Stomach (tissue), 9 donors: ENCODE results near the gene CDRT4. TPM values are rescaled to one million over a fixed set of nuclear protein-coding genes. Genes with fewer than 3 reads are reported as not detected.

ENCODE experiments used
- DNase-seq, 2 donors: peaks; one replicate each; pipeline versions ENCODE4 v3.0.0 to v3.0.0-alpha.2; 2013 to 2019
- H3K27ac ChIP-seq, 5 donors: fragments of 200-600 bp in 4 of 5; sonication (generic) in 4 of 5; one replicate each; pipeline ENCODE4 v1.5.1; 2013 to 2019; ENCODE audit warnings: mild to moderate bottlenecking in 1 of 5, moderate library complexity in 1 of 5
- H3K27me3 ChIP-seq, 3 donors: fragments of 200-600 bp; sonication (generic); one replicate each; pipeline ENCODE4 v1.5.1; 2017 to 2019; ENCODE audit warnings: mixed run types in 1 of 3
- H3K36me3 ChIP-seq, 4 donors: fragments of 200-600 bp; sonication (generic); 1 replicate in 3 of 4; 2 replicates in 1 of 4; pipeline ENCODE4 v1.5.1; 2016 to 2019
- H3K4me1 ChIP-seq, 4 donors: fragments of 200-600 bp; sonication (generic); one replicate each; pipeline ENCODE4 v1.5.1; 2016 to 2019
- H3K4me3 ChIP-seq, 4 donors: fragments of 200-600 bp; sonication (generic) in 3 of 4; one replicate each; pipeline ENCODE4 v1.5.1; 2016 to 2019; ENCODE audit warnings: mild to moderate bottlenecking in 1 of 4
- H3K9me3 ChIP-seq, 4 donors: fragments of 200-600 bp; sonication (generic); one replicate each; pipeline ENCODE4 v1.5.1; 2016 to 2019
- EP300 ChIP-seq: sonication (generic); formaldehyde crosslinking; IDR thresholded peaks from one replicate; pipeline ENCODE4 v1.6.1; 2017; ENCODE audit warnings: antibody characterized with exemption
- POLR2A ChIP-seq, 4 donors: fragments of 450-650 bp; IDR thresholded peaks; one replicate each; pipeline ENCODE4 v1.6.1; 2016; ENCODE audit warnings: antibody characterized with exemption in 4 of 4, control low read depth in 2 of 4, mild to moderate bottlenecking in 1 of 4, moderate library complexity in 1 of 4
- POLR2AphosphoS5 ChIP-seq, 3 donors: sonication (generic); formaldehyde crosslinking; IDR thresholded peaks; one replicate each; pipeline ENCODE4 v1.6.1; 2016; ENCODE audit warnings: antibody characterized with exemption in 3 of 3
- WGBS, 5 donors: extraction: QIAGEN DNeasy Blood & Tissue Kit in 3 of 5; methylation state at CpG; one replicate each; pipeline versions ENCODE4 v1.1.5 to v1.1.7; 2013 to 2018; 5-methylcytosine and 5-hydroxymethylcytosine counted together
- intact Hi-C: fragments of 100-400 bp; cut with DNase I; formaldehyde crosslinking; loops from one replicate; pipeline ENCODE4 v1.15.1; 2023; ENCODE audit warnings: low total_unique reads
- polyA plus RNA-seq, 3 donors: library from polyadenylated mRNA; stranded (reverse); fragments of 200-250 nt; gene quantifications; one replicate each; pipeline ENCODE4 v1.2.3, GENCODE V29; 2013
- total RNA-seq, 5 donors: library from RNA; depleted of rRNA; stranded (reverse); fragments of >200 nt; gene quantifications; one replicate each; pipeline versions ENCODE4 v1.1.0 to v1.2.3, GENCODE V29; 2014 to 2016
- TF ChIP-seq, protein P1 (sequence below), 7 experiments: fragments of 450-650 bp in 4 of 7; fragments of 200-600 bp in 3 of 7; sonication (generic) in 3 of 7; IDR thresholded peaks; one replicate each; pipeline ENCODE4 v1.5.1; 2016 to 2019; ENCODE audit warnings: antibody characterized with exemption in 7 of 7, control low read depth in 2 of 7, mild to moderate bottlenecking in 1 of 7
- donor health status: healthy with polysubstance abuse.
- donor health status: Bipolar disorder and iron deficiency.
- donor health status: healthy.

Gene CDRT4
- total and polyA plus RNA-seq, 8 donors, result 1.5 to 12.8 (median 4.7) TPM; not detected in 2

DNA sequence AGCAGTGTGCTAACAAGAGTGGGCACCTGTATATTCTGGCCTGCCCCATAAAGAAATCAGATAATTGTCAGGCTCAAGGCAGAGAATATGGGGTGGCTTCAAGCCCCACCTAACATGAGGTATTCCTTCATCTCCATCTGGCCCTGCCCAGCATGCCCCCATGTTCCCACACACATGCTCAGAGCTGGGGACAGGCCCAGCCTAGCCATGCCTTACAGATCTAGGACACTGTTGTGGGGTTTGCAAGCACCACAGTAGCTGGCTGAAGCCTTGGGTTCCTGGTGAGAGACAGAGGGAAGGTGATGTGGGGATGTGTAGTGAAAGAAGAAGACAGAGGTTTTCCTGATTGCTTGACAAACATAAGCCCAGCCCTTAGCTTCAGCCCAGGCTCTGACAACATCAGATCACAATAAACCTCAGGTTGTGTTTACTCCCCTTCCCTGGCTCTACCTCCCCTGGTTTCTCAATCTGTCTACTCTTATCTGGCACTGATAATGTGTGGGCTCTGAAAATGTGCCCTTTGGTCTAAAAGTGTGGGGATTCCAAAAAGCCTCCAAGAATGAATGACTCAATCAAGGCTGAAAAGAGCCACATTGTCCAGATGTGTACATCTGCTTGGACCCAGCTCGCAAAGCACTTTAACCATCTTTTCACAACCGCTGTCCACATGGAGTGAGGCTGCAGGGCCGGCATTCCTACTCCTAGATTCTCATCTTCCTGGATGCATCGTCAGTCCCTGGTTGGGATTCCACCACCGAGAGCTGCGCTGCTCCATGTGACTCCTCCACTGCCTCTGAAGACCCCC is 34.4 kb downstream of the CDRT4 start:
- peak overlapping the region; percentile 47 to 93 (median 71) for H3K27ac ChIP-seq
- H3K9me3 ChIP-seq, result no peaks in the 10 kb centered on the region
- intact Hi-C loops, result no loop called here
- H3K27me3 ChIP-seq, result no peaks in the 10 kb centered on the region
- H3K4me3 ChIP-seq, result no peak overlapping the region
- peaks cover 4 to 49% (median 35%) of the 10 kb centered on the region in 4 donors for H3K4me1 ChIP-seq
- DNase-seq, result peak in 1 of 2 donors; percentile 68
- peaks cover 0 to 6% (median 0%) of the 10 kb centered on the region in 4 donors for H3K36me3 ChIP-seq
- 76 to 81% (median 77%) methylated on average over 6 of the region's 6 CpGs for WGBS, 5 donors
- TF ChIP-seq POLR2AphosphoS5 (IDR thresholded peaks at IDR 0.05) (peak in 2 of 3 donors; percentile 55 to 70), EP300 (no peak)

DNA sequence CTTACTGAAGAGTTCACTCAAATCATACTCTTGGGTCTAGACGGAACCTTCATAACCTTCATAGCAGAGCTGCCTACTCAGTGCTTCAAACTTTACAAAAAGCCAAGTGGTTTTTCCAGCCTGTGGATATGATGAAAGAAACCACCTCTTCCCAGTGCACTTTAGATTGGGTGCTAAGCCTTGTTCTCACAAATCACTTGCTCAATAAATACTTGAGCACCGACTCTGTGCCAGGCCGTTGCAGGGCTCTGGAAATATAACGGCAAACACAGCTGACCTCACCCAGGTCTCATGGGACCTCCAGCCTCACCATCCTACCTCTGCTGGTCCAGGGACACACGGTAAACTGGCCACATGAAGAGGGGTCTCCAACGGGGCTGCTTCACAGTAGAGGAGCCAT is 35.7 kb downstream of the CDRT4 start:
- H3K27me3 ChIP-seq, result no peaks in the 10 kb centered on the region
- DNase-seq, result no peak
- H3K4me1 ChIP-seq, result peaks cover 4 to 46% (median 31%) of the 10 kb centered on the region in 4 donors
- no peaks in the 10 kb centered on the region for H3K36me3 ChIP-seq
- no peaks in the 10 kb centered on the region for H3K9me3 ChIP-seq
- intact Hi-C loops, result no loop called here
- no peak overlapping the region for H3K4me3 ChIP-seq
- 77 to 96% (median 92%) methylated on average over 6 of the region's 6 CpGs for WGBS, 5 donors
- H3K27ac ChIP-seq, result peak overlapping the region in 4 of 5 donors; percentile 50 to 93 (median 75)
- no peak for TF ChIP-seq POLR2AphosphoS5 (IDR thresholded peaks at IDR 0.05)
- no peak for TF ChIP-seq EP300
- TF ChIP-seq POLR2A (IDR thresholded peaks at IDR 0.05), result no peak
- TF ChIP-seq, protein P1, sequence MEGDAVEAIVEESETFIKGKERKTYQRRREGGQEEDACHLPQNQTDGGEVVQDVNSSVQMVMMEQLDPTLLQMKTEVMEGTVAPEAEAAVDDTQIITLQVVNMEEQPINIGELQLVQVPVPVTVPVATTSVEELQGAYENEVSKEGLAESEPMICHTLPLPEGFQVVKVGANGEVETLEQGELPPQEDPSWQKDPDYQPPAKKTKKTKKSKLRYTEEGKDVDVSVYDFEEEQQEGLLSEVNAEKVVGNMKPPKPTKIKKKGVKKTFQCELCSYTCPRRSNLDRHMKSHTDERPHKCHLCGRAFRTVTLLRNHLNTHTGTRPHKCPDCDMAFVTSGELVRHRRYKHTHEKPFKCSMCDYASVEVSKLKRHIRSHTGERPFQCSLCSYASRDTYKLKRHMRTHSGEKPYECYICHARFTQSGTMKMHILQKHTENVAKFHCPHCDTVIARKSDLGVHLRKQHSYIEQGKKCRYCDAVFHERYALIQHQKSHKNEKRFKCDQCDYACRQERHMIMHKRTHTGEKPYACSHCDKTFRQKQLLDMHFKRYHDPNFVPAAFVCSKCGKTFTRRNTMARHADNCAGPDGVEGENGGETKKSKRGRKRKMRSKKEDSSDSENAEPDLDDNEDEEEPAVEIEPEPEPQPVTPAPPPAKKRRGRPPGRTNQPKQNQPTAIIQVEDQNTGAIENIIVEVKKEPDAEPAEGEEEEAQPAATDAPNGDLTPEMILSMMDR (IDR thresholded peaks at IDR 0.05), result no peak

DNA sequence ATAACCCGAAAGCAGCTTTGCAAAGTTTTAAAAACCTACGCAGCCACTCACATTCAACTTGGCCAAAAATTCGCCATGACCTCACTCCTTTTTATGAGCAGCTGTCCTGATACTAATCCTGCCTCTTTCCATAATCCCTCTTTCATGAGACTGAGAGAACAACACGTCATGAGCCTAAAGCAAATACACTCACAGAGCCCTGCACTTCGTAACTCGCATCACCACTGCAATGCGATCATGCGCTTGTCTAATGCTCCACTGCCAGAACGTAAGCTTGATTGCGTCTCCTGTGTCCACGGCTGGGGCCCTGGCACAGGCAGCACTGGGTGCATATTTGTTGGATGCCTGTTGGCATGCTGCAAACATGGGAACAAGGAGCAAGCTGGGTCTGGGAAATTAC is 36.2 kb downstream of the CDRT4 start:
- Histone ChIP-seq H3K36me3 (no peaks in the 10 kb centered on the region), H3K4me3 (no peak overlapping the region), H3K27ac (peak overlapping the region in 4 of 5 donors; percentile 50 to 93 (median 77)), H3K27me3 (no peaks in the 10 kb centered on the region), H3K9me3 (no peaks in the 10 kb centered on the region), H3K4me1 (peaks cover 4 to 41% (median 26%) of the 10 kb centered on the region in 4 donors)
- TF ChIP-seq POLR2A (IDR thresholded peaks at IDR 0.05) (no peak), POLR2AphosphoS5 (IDR thresholded peaks at IDR 0.05) (peak; percentile 51 to 100 (median 88)), EP300 (peak; percentile 99)
- DNase-seq, result peak in 1 of 2 donors; percentile 82
- intact Hi-C loops, result no loop called here
- WGBS, 5 donors, result 61 to 85% (median 75%) methylated on average over 11 of the region's 11 CpGs

DNA sequence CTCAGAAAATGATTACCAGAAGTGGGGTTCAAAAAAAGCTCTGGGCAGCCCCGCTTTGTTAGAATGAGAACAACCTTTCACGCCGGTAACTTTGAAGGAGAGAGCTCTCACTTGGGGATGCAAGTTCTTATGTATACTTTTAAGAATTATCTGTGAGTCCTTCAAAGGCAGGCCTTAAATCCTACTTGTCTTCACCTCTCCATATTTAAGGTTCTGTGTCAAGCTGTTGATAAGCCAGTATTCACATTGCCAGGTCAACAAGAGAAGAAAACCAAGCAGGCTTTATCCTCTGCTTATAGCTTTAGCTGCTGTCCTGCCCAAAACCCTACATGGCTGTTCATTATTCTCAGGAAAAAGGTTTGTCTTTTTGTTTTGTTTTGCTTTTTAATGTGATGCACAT is 42.9 kb downstream of the CDRT4 start:
- Histone ChIP-seq H3K27ac (peak overlapping the region in 1 of 5 donors; percentile 18), H3K9me3 (no peaks in the 10 kb centered on the region), H3K4me3 (no peak overlapping the region), H3K27me3 (no peaks in the 10 kb centered on the region), H3K36me3 (no peaks in the 10 kb centered on the region), H3K4me1 (peaks cover 0 to 12% (median 0%) of the 10 kb centered on the region in 4 donors)
- DNase-seq, result no peak
- TF ChIP-seq EP300, result no peak
- TF ChIP-seq, protein P1 (IDR thresholded peaks at IDR 0.05), result no peak
- no peak for TF ChIP-seq POLR2A (IDR thresholded peaks at IDR 0.05)
- TF ChIP-seq POLR2AphosphoS5 (IDR thresholded peaks at IDR 0.05), result no peak
- intact Hi-C loops, result no loop called here
- WGBS, 5 donors, result 88 to 99% (median 95%) methylated on average over 3 of the region's 3 CpGs

DNA sequence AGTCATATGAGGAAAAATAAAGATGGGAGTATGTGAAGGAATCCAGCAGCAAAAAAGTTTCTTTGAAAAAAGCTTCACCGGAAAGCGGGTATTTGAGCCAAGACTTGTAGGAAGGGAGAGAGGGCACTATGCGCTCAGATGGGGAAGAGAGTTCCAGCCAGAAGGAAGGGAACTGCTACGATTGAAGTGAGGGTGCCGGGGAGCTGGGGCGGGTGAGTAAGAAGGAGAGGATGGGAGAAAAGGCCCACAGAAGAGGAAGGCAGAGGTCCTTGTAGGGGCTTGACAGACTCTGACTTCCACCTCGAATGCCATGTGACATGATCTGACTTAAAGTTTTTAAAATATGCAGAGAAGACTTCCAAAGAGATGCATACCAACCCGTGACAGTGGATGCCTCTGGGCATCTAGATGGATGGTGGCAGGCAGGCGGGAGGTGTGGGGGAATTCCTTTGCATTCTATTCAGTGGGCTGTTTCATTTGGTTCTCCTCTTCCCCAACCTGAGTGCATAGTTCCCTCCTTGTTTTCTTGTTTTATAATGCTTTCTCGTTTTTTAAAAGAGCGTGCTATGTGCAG is 44.9 kb downstream of the CDRT4 start:
- no peaks in the 10 kb centered on the region for H3K27me3 ChIP-seq
- intact Hi-C loops, result no loop called here
- H3K4me3 ChIP-seq, result no peak overlapping the region
- no peaks in the 10 kb centered on the region for H3K36me3 ChIP-seq
- 87 to 91% (median 89%) methylated on average over 11 of the region's 11 CpGs for WGBS, 5 donors
- TF ChIP-seq POLR2AphosphoS5 (IDR thresholded peaks at IDR 0.05) (no peak), EP300 (no peak), POLR2A (IDR thresholded peaks at IDR 0.05) (no peak)
- TF ChIP-seq, protein P1 (IDR thresholded peaks at IDR 0.05), result no peak
- DNase-seq, result no peak
- H3K9me3 ChIP-seq, result no peaks in the 10 kb centered on the region
- peaks cover 0 to 12% (median 0%) of the 10 kb centered on the region in 4 donors for H3K4me1 ChIP-seq
- no peak overlapping the region for H3K27ac ChIP-seq
